GM18520 (cell line): ENCODE results near the gene CSNK1D.
"Not testable (repeated sequence)": the region's sequence is repeated elsewhere in the genome, so short reads cannot be mapped to it uniquely, and the experiment has no call there.

Experiments used
- ATAC-seq: cut with Tn5 transposase; IDR thresholded peaks from one replicate; pipeline ENCODE4 v1.9.1; 2021; ENCODE audit not compliant: unreplicated experiment

The CSNK1D gene

DNA sequence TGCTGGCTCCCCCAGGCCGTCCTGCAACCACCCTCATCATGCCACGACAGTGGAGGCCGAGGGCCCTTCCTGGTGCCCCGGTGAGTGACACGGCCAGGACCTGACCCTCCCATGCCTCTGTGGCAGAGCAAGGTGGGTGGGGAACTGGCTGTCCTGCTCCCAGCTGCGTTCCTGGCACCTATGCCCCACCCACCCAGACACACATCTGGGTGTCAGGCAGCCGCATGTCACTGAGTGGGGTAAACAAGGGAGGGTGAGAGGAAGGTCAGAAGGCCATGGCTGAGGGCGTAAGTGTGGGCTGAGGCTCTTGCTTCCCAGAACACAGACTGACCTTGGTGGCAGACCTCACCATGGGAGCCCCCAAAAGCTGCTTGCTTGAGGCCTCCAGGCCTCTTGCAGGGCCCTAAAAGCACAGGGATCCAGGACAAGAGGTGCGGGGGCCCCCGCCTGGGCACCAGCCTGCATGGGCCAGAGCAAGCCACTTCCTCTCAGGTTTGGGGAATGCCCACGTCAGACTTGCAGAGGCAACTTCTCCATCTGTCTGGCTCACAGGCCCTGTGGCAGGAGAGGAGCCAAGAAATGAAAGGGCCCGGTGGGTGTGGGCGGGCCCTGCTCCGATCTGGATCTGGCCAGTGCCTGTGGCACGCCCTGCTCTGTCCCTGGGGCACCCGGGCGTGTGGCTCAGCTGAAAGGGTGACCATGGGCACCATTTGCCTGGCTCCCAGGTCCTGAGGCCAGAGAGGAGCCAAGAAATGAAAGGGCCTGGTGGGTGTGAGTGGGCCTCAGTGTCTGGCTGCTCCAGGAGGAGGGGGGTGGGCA is 57.0 kb downstream of the CSNK1D start:
- peak; percentile 32 for ATAC-seq

DNA sequence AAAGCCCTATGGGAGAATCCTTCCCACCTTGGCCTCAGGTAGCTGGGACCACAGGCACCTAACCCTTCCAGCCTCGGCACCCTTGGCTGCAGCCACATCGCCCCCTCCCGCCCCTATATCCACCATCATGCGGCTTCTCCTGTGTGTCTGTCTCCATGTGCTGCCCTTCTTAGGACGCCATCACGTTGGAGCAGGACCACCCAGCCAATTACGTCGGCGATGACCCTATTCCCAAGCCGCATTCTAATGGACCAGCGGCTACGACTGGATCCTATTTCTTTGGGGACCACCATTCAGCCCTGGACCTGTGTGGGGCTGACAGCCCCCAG is 57.6 kb downstream of the CSNK1D start:
- no peak for ATAC-seq

DNA sequence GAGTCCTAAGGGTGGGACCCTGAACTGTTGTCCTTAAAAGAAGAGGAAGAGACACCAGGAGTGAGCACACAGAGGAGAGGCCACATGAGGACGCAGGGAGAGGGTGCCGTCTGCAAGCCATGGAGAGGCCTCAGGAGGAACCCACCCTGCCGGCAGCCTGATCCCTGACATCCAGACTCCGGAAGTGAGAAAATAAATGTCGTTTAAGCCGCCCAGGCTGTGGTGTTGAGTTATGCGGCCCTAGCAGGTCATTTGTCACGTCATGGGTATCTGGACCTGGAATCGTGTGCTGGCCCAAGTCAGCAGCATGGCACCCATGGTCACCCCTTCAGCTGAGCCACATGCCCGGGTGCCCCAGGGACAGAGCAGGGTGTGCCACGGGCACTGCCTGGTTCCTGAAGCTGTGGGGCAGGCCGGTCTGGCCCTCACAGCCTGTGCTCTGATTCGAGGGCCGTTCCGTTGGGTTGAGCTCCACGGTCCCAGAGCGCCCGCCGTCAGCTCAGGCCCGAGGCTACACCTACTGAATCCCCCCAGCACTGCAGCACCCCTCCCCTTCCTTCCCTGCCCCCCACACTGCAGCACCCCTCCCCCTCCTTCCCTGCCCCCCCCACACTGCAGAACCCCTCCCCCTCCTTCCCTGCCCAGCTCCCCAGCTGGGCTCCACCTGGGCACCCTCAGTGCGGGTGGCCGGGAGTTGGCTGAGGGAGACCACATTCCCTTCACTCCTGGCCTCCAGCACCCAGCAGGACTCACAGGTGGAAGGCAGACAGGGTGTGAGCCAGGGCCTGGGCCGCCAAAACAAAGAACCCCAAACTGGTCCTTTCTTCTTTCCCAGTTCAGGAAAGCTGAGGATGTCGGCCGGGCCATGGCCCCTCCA is 58.2 kb downstream of the CSNK1D start:
- ATAC-seq = no peak

DNA sequence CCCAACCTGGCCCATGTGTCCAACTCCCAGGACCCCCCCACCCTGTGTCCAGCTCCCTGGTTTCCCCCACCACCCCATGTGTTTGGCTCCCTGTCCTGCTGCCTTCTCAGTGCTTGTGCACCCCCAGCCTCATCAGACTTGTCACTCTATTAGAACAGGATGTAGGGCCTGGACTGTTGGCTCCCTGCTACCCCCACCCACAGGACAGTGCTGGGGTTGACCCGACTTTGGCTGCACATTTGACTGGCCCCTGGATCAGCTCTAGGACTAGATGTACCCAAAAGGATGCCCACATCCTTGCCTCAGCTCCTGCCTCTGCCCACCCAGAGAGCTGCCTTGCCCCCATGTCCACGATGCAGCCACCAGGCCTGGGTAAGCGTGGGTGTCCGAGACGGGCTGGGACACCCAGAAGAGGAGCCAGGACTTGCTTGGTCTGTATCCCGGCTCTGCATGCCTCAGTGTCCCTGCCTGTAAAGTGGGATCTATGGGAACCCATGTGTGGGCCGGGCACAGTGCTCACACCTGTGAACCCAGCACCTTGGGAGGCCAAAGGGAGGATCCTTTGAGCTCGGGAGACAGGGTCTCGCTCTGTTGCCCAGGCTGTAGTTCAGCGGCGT is 59.4 kb downstream of the CSNK1D start:
- ATAC-seq = no peak

DNA sequence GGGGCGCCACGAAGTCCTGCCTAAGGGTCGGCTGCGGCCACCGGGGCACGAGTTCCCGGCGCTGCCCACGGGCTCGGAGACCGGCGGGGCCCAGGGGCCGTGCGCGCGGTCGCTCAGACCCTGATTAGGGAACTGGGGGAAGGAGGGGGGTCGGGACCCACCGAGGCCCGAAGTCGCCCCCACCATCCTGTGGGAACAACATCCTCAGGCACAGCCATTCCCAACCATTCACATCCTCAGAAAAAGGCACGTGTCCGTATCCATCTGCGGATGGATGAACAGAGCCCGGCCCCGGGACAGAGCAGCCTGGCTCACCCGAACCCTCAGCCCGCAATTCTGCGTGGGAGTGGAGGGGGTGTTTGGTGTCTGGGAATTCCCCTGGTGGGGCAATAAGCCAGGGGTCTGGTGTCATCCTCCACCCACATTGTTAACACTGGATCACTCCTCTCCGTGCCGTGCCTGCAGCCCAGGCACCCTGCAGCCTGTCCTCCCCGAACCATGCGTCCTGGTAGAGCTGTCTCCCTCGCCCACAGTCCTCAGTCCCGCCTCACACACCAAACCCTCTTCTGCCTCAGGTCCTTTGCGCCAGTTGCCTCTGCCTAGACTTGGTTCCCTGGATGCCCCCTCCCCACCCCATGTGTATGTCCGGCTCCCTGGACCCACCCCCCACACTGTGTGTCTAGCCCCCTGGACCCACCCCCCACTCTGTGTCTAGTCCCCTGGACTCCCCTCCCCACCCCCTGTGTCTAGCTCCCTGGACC is 60.1 kb downstream of the CSNK1D start:
- ATAC-seq = no peak

DNA sequence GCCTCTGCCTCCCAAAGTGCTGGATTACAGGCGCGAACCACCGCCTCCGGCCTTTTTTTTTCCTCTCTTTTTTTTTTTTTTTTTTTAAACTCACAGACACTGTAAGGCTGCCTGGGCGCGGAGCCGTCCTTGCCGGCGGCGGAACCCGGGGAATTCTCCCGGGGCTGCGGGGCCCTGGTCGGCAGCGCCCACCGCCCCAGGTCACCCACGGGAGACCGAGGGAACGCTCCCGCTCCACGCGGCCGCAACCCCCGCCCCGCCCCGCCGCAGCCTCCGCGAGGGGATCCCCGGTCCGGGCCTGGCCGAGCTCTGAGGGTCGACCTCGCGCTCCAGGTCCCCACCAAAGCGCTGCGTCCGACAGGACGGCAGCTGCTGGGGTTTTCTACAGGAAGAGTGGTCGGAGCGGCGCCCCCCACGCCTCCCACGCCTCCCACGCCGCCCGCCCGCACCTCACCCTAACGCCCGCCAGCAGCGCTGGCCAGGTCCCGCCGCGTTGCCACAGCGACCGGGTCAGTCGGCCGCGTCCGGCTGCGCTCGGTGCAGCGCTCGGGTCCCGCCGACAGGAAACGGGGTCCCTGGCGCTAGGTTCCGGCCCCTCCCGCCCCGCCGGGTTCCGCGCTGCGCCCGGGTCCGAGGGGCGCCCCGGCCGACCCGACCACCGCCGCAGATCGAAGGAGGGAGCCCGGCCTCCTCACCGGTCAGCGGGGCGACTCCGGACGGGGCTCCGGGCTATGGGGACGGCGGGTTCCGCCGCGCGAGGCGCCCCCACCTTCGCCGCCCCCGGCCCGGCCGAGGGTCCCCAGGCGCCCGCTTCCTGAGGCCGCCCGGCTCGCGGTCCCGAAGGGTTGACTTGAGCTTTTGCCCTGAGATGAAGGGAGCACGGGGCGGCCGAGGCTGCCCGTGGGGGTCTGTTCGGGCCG is 60.9 kb downstream of the CSNK1D start, which contains the start of gene CCDC57:
CCDC57 (minus strand) TSS at position 512 of the 920 bp plus-strand sequence. CDS start 10,898 bp downstream, outside the sequence.
- ATAC-seq = peak; percentile 47

DNA sequence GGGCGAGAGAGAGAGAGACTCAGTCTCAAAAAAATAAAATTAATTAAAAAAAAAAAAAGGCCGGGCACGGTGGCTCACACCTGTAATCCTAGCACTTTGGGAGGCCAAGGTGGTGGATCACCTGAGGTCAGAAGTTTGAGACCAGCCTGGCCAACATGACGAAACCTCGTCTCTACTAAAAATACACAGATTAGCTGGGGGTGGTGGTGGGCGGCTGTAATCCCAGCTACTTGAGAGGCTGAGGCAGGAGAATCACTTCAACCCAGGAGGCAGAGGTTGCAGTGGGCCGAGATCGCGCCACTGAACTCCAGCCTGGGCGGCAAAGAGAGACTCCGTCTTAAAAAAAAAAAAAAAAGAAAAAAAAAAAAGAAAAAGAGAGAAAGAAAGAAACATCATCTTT is 62.8 kb downstream of the CSNK1D start:
- ATAC-seq = not testable (repeated sequence)

DNA sequence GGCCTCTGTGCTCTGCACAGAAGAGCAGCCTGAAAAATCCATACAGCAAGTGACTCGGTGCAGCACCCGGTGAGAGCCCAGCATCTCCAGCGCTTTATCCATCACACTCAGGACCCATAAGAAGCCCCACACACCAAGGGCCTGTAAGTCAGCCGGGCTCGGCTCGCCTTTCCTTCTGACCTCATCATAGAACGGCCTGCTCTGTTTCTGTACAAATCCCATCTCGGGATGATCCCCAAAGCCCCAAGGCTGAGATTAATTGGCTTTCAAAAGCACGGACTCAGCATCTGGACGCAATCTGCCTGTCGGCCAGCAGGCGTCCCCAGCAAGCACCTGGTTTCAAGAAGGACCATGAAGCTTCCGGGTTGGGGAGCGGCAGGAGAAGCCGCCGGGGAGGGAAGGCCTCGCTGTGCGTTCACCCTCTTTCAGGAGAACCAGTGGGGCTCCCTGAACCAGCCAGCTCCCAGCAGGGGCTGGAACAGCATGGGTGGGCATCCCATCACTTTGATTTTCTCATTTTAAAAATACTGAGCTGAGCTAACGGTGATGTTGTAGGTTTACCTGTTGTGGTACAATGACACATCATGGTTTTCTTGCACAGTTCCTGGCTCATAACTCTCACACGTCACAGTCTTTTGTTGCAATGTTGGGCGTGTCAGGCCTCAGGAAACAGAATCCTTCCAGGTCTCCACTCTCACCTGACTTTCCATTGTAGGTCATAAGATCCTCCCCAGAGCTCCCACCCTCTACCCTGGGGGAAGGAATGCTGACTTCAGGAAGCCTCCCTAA is 67.6 kb downstream of the CSNK1D start:
- ATAC-seq = no peak

DNA sequence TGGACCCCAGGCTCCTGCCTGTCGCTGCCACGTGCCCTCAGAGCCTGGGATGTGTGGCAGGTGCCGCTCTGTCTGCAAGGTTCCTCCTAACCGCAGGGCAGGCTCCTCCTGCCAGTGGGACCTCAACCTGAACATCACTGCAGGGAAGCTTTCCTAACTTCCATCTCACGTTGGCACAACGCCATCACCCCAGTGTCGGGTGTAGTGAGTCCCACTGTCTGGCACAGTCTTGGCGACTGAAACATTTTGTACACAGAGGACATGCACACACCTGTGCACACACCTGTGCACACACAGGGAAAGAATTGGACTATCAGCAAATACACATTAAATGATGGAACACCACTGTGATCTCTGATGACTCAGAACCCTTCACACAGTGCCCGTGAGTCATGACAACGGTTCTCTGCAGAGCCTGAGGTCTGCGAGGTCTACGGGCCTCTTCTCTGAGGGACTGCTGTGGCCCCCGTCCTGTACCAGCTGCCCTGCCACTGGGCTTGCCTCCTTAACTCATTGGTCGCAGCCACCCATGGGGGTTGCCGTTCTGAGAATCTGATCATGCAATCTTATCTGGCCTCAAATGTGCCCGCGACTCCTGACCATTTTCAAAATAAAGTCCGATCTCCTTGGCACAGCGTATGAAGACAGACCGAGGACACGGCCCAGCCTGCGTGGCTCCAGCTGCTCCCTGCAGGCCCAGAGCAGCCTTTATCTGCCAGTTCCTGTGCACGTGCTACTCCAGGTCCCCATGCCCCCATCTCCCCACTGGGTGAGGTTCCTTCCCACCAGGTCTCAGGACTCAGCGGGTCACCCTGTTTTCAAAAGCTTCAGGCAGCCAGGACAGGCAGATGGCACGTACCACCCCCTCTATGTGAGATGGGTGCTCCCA is 68.4 kb downstream of the CSNK1D start:
- no peak for ATAC-seq

DNA sequence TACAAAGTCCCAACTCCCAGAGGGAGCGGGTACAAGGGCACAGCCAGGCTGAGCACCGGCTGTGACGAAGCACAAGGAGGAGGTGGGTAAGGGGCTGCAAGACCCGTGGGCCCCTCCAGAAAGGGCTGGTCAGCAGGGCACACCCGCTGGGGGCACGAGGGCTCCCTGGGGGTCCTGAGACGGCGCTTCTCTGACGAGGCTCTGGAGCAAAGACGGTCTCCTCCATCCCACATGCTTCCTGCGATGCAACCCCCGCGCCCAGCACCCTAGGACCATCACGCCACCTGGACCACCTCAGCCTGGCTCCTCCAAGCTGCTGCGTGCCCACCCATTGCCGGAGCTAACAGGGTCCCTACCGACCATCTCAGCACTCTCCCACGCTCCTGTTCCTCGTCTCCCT is 69.6 kb downstream of the CSNK1D start:
- ATAC-seq = no peak

DNA sequence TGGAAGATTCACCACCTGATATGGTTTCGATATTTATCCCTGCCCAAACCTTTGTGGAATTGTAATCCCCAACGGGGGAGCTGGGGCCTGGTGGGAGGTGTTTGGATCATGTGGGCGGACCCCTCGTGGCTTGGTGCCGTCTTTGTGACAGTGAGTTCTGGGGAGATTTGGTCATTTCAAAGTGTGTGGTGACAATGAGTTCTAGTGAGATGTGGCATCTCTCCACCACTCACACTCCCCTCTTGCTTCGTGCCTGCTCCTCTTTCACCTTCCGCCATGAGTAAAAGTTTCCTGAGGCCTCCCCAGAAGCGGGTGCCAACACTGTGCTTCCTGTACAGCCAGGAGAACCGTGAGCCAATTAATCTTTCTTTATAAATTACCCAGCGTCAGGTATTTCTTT is 70.5 kb downstream of the CSNK1D start:
- no peak for ATAC-seq

DNA sequence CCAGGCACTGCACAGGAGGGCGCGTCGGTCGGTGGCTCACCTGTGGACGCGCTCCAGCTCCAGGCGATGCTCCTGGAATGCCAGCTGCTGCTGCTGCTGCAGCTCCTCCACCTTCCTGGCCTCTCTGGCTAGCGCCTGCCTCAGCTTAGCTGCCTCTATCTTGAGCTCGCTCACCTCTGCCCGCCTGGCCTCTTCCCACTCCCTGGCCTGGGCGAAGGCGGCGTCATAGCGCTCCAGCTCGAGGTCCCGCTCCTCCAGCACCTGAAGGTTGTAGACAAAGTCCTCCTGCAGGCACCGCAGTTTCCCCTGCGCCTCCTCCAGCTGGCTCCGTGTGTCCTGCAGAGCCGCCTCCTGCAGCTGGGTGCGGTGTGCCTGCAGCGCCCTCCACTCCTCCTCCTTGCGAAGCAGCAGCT is 72.0 kb downstream of the CSNK1D start:
- no peak for ATAC-seq

DNA sequence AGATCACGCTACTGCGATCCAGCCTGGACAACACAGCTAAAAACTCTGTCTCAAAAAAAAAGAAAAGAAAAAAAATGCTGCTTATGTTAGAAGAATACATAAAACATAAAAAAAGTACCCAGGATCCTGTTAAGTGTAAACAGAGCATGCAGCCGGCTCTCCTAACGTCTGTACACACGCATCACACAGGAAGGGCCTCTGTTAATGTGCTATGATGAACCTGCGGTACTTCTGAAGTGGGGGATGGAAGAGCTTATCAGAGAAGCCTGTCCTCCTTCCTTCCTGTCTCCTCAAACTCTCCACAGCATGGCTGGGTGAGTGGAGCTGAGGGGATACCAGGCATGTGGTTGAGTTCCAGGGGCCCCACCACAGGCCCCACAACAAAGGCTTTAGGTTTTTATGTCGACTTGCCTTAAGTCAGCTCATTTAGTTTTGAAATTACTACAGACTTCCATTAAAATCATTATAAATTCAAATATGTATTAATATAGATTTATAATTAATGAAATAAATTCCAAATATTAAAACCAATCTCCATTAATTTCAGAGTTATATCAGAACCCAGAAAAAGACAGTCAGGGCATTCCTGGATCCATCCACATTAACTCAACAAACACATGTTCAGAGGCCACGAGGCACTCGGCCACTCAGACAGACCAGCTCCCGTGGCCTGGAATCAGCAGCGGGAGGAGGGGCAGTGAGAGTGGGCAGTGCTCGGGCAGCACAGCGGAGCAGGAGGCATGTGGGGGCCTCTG is 72.6 kb downstream of the CSNK1D start:
- ATAC-seq = no peak

DNA sequence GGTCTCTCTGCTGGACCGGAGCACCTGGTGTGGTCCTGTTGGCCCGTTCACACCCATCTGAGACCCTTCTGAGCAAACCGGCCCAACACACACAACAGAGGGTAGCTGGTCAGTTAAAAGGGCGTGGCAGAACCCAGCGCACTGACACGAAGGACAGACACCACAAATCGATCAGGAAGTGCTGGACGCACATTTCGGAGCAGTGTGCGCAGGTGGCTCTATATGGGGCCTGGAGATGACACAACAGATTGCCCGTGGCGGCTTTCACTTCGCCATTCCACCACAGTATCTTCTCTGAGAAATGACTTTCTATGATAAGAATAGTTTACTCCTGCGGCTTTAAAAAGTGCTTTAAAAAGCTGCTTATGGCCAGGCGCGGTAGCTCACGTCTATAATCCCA is 73.4 kb downstream of the CSNK1D start:
- ATAC-seq = no peak

DNA sequence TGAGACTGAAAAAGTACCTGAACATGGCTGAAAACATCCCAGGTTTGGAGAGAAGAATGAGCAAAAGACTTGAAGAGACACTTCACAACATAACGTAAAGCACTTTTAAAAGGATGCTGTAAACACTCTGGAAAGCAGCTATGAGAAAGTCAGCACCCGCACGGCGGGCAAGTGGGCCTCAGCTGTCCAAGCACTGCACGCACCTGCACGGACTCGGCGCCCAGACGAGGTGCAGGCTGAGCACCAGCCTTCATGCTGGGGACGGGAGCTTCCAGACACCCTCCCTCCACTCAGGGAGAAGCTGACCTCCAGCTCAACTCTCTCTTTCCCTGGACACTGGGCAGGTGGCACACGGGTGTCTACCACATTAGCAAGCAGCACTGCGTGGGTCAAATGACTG is 74.0 kb downstream of the CSNK1D start:
- ATAC-seq = no peak

DNA sequence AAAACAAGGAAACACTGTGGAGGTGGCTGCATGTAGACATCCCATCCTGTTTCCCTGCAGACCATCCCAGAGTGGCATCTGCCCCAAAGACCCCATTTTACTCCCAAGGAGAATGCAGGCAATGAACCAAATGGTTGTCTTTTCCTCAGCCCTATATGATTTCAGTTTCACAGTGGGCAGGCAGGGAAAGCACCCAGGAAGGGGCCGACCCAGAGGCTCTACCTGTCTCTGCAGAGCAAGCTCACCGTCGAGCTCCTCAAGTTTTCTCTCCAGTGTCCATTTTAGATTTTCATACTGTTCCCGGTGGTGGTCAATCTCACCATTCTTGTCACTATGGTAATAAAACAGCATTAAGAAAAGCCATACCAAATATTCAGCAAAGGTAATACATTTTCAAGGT is 75.4 kb downstream of the CSNK1D start:
- ATAC-seq = no peak
